SJCRH30 (cell line): ENCODE measurements around the gene NAE1. TPM values are rescaled to one million over a fixed set of nuclear protein-coding genes. Genes with fewer than 3 reads are reported as not detected.

Experiments used
- DNase-seq, 2 experiments: peaks; one replicate each; pipeline ENCODE4 v3.0.0-alpha.2; 2015 to 2020
- H3K27ac ChIP-seq: fragments of 250-450 bp; sonication (Bioruptor Pico); 2 replicates; pipeline ENCODE4 v1.5.1; 2020; ENCODE audit warnings: mild to moderate bottlenecking, moderate library complexity
- H3K27me3 ChIP-seq: fragments of 250-450 bp; sonication (Bioruptor Pico); 2 replicates; pipeline ENCODE4 v1.5.1; 2020; ENCODE audit warnings: mild to moderate bottlenecking, moderate library complexity
- H3K36me3 ChIP-seq: fragments of 250-450 bp; sonication (Bioruptor Pico); 2 replicates; pipeline ENCODE4 v1.5.1; 2020; ENCODE audit warnings: mild to moderate bottlenecking, moderate library complexity
- H3K4me1 ChIP-seq: fragments of 250-450 bp; sonication (Bioruptor Pico); 2 replicates; pipeline ENCODE4 v1.5.1; 2020; ENCODE audit warnings: mild to moderate bottlenecking, moderate library complexity
- H3K4me3 ChIP-seq: fragments of 250-450 bp; sonication (Bioruptor Pico); 2 replicates; pipeline ENCODE4 v1.5.1; 2020; ENCODE audit warnings: mild to moderate bottlenecking, moderate library complexity
- H3K9me3 ChIP-seq: fragments of 250-450 bp; sonication (Bioruptor Pico); replicated peaks from 2 replicates; pipeline ENCODE4 v1.5.1; 2020; ENCODE audit warnings: mild to moderate bottlenecking, moderate library complexity
- total RNA-seq: library from RNA; depleted of rRNA; stranded (reverse); fragments of >200 nt; shearing (Covaris generic); gene quantifications from 2 replicates; pipeline ENCODE4 v1.2.3, GENCODE V29; 2014

The NAE1 gene
- total RNA-seq, 1 experiment from 2014 or later = 195 TPM

GRCh38 chr16:66856801-66857200 is 26.0 kb upstream of the NAE1 start:
- H3K36me3 ChIP-seq = no peaks in the 10 kb centered on the region
- DNase-seq = no peak
- H3K4me1 ChIP-seq = peaks cover 5% of the 10 kb centered on the region
- no peaks in the 10 kb centered on the region for H3K9me3 ChIP-seq
- H3K4me3 ChIP-seq = no peak overlapping the region
- no peak overlapping the region for H3K27ac ChIP-seq
- no peaks in the 10 kb centered on the region for H3K27me3 ChIP-seq

GRCh38 chr16:66856184-66856730 is 25.5 kb upstream of the NAE1 start:
- Histone ChIP-seq H3K27ac (no peak overlapping the region), H3K36me3 (no peaks in the 10 kb centered on the region)

GRCh38 chr16:66853261-66854139 is 22.7 kb upstream of the NAE1 start:
- no peaks in the 10 kb centered on the region for H3K27me3 ChIP-seq
- H3K27ac ChIP-seq = no peak overlapping the region
- no peaks in the 10 kb centered on the region for H3K4me1 ChIP-seq
- H3K4me3 ChIP-seq = no peak overlapping the region
- no peaks in the 10 kb centered on the region for H3K9me3 ChIP-seq
- DNase-seq = no peak
- no peaks in the 10 kb centered on the region for H3K36me3 ChIP-seq

More at GRCh38 chr16:66856184-66856730, 25.5 kb upstream of the NAE1 start:
- Histone ChIP-seq H3K27me3 (no peaks in the 10 kb centered on the region), H3K4me3 (no peak overlapping the region), H3K9me3 (no peaks in the 10 kb centered on the region), H3K4me1 (peaks cover 5% of the 10 kb centered on the region)
- no peak for DNase-seq

GRCh38 chr16:66851166-66851964 is 20.6 kb upstream of the NAE1 start:
- no peak for DNase-seq
- Histone ChIP-seq H3K36me3 (no peaks in the 10 kb centered on the region), H3K4me3 (no peak overlapping the region), H3K27ac (no peak overlapping the region), H3K4me1 (no peaks in the 10 kb centered on the region), H3K9me3 (no peaks in the 10 kb centered on the region), H3K27me3 (no peaks in the 10 kb centered on the region)

GRCh38 chr16:66850115-66850815 is 19.5 kb upstream of the NAE1 start:
- peaks cover 4% of the 10 kb centered on the region; the same call in 1 of the 2 replicates for H3K4me1 ChIP-seq
- H3K9me3 ChIP-seq = no peaks in the 10 kb centered on the region
- no peak for DNase-seq
- H3K27ac ChIP-seq = no peak overlapping the region
- no peaks in the 10 kb centered on the region for H3K27me3 ChIP-seq
- no peaks in the 10 kb centered on the region for H3K36me3 ChIP-seq
- H3K4me3 ChIP-seq = no peak overlapping the region

- DNase-seq = no peak
- H3K27me3 ChIP-seq = no peaks in the 10 kb centered on the region
- H3K27ac ChIP-seq = no peak overlapping the region
- no peaks in the 10 kb centered on the region for H3K9me3 ChIP-seq
- H3K4me1 ChIP-seq = peaks cover 4% of the 10 kb centered on the region; the same call in 1 of the 2 replicates
- H3K36me3 ChIP-seq = no peaks in the 10 kb centered on the region
- H3K4me3 ChIP-seq = no peak overlapping the region
Observed at GRCh38 chr16:66849549-66849948, 18.8 kb upstream of the NAE1 start.

GRCh38 chr16:66849021-66849420 is 18.2 kb upstream of the NAE1 start:
- Histone ChIP-seq H3K4me1 (peaks cover 4% of the 10 kb centered on the region; the same call in 1 of the 2 replicates), H3K27me3 (no peaks in the 10 kb centered on the region), H3K9me3 (no peaks in the 10 kb centered on the region), H3K36me3 (no peaks in the 10 kb centered on the region), H3K4me3 (no peak overlapping the region), H3K27ac (no peak overlapping the region)
- DNase-seq = no peak

GRCh38 chr16:66848172-66848571 is 17.4 kb upstream of the NAE1 start:
- Histone ChIP-seq H3K27me3 (no peaks in the 10 kb centered on the region), H3K4me3 (no peak overlapping the region), H3K36me3 (no peaks in the 10 kb centered on the region), H3K4me1 (peaks cover 4% of the 10 kb centered on the region; the same call in 1 of the 2 replicates), H3K9me3 (no peaks in the 10 kb centered on the region), H3K27ac (no peak overlapping the region)
- no peak for DNase-seq

GRCh38 chr16:66847533-66848067 is 16.8 kb upstream of the NAE1 start:
- Histone ChIP-seq H3K27me3 (peaks cover 3% of the 10 kb centered on the region), H3K4me3 (no peak overlapping the region), H3K4me1 (peaks cover 4% of the 10 kb centered on the region; the same call in 1 of the 2 replicates), H3K9me3 (no peaks in the 10 kb centered on the region), H3K36me3 (no peaks in the 10 kb centered on the region), H3K27ac (no peak overlapping the region)
- no peak for DNase-seq

GRCh38 chr16:66846831-66847230 is 16.1 kb upstream of the NAE1 start:
- no peak overlapping the region for H3K27ac ChIP-seq
- no peaks in the 10 kb centered on the region for H3K36me3 ChIP-seq
- no peak overlapping the region for H3K4me3 ChIP-seq
- no peak for DNase-seq
- no peaks in the 10 kb centered on the region for H3K9me3 ChIP-seq
- peaks cover 8% of the 10 kb centered on the region for H3K27me3 ChIP-seq
- H3K4me1 ChIP-seq = peaks cover 4% of the 10 kb centered on the region; the same call in 1 of the 2 replicates

- H3K36me3 ChIP-seq = no peaks in the 10 kb centered on the region
- H3K27me3 ChIP-seq = peaks cover 8% of the 10 kb centered on the region
- no peak for DNase-seq
- peaks cover 4% of the 10 kb centered on the region; the same call in 1 of the 2 replicates for H3K4me1 ChIP-seq
- H3K9me3 ChIP-seq = no peaks in the 10 kb centered on the region
- H3K27ac ChIP-seq = no peak overlapping the region
- H3K4me3 ChIP-seq = no peak overlapping the region
Observed at GRCh38 chr16:66846266-66846665, 15.5 kb upstream of the NAE1 start.

GRCh38 chr16:66845791-66846221 is 15.0 kb upstream of the NAE1 start:
- Histone ChIP-seq H3K36me3 (no peaks in the 10 kb centered on the region), H3K4me3 (no peak overlapping the region), H3K4me1 (peaks cover 4% of the 10 kb centered on the region; the same call in 1 of the 2 replicates), H3K27me3 (peaks cover 8% of the 10 kb centered on the region), H3K27ac (no peak overlapping the region), H3K9me3 (no peaks in the 10 kb centered on the region)
- DNase-seq = peak; percentile 59 to 68

GRCh38 chr16:66845080-66845410 is 14.3 kb upstream of the NAE1 start:
- peaks cover 4% of the 10 kb centered on the region; the same call in 1 of the 2 replicates for H3K4me1 ChIP-seq
- no peaks in the 10 kb centered on the region for H3K36me3 ChIP-seq
- H3K4me3 ChIP-seq = no peak overlapping the region
- H3K27me3 ChIP-seq = peaks cover 8% of the 10 kb centered on the region
- no peak overlapping the region for H3K27ac ChIP-seq
- H3K9me3 ChIP-seq = no peaks in the 10 kb centered on the region
- DNase-seq = no peak
